T47D (cell line): ENCODE results near the gene ZNF652.

Source experiments
- DNase-seq, 2 experiments: peaks; one replicate each; pipeline versions ENCODE4 v3.0.0 to v3.0.0-alpha.2; 2011 to 2012; ENCODE audit warnings: low read depth in 1 of 2, low spot score in 1 of 2
- JUND ChIP-seq: IDR thresholded peaks from 2 replicates; pipeline ENCODE4 v1.6.1; 2012; ENCODE audit warnings: low read depth
- in situ Hi-C: cut with HindIII; loops from 2 replicates; pipeline ENCODE4 v1.10.0; 2016; ENCODE audit warnings: low sequenced_read_pairs, low pct_unique_long_range_greater_than_20kb

Gene ZNF652

DNA sequence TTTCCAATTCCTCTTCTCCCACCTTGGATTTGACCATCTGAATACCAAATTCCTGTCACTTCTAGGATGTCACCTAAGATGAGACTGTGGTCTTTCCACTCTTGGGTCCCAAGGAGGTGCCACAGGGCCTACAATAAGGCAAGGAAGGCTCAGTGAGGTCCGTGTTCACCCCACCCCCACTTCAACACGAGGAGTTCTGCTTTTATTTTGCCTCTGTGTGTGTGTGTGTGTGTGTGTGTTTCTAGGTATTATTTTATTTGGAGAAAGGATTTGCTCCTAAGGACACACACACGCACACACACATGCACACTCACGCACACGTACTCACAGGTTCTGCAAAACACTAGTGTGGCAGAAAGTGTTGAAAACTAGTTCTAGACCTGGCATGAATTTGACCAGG is 106.9 kb downstream of the ZNF652 start:
- no peak for TF ChIP-seq JUND
- in situ Hi-C loops = no loop called here
- DNase-seq = no peak

- no peak for DNase-seq
- in situ Hi-C loops = no loop called here
- no peak for TF ChIP-seq JUND
Observed at GRCh38 chr17:49254066-49254465, 108.0 kb downstream of the ZNF652 start.

- no peak for DNase-seq
- in situ Hi-C loops = no loop called here
- TF ChIP-seq JUND = no peak
Observed at GRCh38 chr17:49252148-49252695, 109.8 kb downstream of the ZNF652 start.

DNA sequence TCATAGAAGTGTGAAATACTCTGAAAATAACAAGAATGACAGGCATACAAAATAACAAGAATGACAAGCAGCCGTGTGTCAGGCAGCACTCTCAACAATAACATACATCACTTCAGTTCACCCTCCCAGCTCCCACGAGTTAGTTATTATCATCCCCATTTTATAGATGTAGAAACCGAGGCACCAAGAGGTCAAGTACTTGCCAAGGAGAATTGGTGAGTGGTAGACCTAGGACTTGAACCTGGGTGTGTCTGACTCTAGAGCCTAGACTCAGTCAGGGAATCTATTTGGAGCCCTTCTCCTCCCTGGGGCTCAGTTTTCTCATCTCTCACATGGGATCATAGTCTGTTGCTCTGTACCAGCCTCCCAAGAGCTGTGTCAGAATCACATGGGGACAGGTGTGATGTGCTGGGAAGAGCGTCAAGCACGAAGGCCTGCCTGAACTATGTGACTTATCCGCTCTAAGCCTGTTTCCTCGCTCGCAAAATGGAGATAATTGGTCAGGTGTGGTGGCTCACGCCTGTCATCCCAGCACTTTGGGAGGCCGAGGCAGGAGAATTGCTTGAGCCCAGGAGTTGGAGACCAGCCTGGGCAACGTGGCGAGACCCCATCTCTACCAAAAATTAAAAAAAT is 112.0 kb downstream of the ZNF652 start:
- no peak for DNase-seq
- no peak for TF ChIP-seq JUND
- in situ Hi-C loops = no loop called here

DNA sequence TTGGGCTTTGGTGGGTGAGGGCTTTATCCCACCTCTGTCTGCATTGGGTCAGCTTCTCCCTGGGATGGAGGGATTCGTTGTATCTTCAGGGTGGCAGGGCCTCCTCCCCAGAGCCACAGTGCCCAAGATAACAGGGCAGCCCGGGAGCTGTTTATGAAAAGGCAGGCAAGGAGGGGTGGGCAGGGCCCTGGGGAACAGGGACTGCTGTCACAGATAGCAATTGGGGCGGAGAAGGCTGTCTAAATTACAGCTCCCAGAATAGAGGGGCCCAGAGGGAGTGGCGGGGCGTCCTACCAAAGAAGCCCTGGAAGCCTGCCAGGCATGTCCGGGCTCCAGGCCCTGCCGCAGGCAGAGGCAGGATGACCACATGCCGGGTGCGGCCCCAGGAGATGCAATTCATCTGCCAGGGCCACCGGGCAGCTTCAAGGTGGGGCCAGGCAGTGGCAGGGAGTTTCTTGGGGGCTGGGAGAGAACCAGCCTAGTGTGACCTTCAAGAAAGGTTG is 112.7 kb downstream of the ZNF652 start:
- no peak for TF ChIP-seq JUND
- DNase-seq = no peak
- in situ Hi-C loops = no loop called here

DNA sequence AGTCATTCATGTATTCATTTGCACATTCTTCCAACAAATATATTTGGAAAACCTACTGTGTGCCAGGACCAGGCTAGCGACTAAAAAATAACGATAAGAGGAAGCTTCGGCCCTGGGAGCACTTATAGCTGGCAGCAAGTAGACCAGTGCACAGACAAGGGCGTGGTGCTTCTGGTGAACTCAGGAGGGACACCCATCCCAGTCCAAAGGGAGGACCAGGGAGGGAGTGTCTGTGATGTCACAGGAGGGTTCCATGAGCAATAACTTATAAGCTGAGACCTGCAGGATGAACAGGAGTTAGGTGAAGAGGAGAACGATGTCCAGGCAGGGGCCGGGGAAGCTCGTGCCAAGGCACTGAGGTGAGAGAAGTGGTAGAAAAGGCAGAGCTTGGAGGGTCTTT is 114.1 kb downstream of the ZNF652 start:
- DNase-seq = no peak
- no peak for TF ChIP-seq JUND
- in situ Hi-C loops = no loop called here

GRCh38 chr17:49244839-49245238 is 117.2 kb downstream of the ZNF652 start:
- in situ Hi-C loops = no loop called here
- no peak for TF ChIP-seq JUND
- DNase-seq = no peak
